ENCODE results near the gene LYRM2.
"Not testable (repeated sequence)": the region's sequence is repeated elsewhere in the genome, so short reads cannot be mapped to it uniquely, and the experiment has no call there.

LYRM2 gene

DNA sequence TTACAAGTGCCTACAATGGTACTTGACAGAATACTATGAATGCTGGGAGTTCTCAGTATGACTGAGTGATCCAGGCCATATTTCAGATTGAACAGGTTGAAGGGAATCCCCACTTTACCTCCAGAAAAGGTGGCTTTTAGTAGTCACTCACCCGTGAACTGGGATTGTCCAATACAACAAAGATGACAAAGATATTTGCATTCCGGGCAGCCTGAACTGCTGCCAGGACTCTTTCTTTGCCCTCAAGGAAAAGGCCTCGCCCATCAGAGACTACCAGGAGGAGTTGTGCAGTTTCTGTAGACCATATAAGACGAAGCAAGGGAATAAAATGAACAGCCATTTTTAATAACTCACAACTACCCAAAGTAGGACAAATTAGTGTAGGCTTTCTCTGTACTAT lies 6.3 kb upstream of the LYRM2 start:
- no peak for DNase-seq

DNA sequence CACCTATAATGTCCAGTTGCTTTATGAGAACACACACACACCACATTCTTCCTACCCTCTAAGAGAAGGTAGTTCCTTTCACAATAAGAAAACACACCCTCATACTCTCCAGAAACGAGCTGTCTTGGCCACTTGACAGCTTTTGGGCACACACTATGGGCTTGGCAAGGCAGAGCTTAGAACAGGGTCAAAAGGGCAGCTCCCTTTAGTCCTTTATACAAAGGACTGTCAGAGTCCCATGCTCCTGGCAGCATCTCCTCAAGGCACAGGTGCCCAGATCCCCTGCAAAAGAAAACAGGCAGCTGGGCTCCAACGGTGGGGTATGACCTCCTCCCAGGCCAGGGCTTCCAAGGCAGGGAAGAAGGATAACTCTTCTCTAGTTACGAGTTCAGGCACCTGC lies 4.9 kb upstream of the LYRM2 start:
- no peak for DNase-seq

DNA sequence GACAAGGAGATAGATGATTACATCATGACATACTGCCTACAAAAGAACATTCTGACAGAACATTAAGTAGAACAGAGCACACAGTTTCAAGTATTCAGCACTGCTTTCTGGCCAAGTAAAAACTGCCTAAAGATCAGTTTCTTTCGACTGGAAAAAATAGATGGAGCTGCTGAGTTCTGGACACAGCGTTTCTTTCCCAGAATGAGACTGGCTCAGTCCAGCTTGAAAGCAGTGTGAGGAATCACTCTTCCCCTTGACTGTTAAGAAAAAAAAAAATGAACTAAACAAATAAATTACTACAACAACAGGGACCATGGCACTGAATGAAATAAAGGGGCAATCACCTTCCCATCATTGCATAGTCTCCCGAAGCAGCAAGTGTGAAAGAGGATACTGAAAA lies 4.4 kb upstream of the LYRM2 start:
- no peak for DNase-seq

DNA sequence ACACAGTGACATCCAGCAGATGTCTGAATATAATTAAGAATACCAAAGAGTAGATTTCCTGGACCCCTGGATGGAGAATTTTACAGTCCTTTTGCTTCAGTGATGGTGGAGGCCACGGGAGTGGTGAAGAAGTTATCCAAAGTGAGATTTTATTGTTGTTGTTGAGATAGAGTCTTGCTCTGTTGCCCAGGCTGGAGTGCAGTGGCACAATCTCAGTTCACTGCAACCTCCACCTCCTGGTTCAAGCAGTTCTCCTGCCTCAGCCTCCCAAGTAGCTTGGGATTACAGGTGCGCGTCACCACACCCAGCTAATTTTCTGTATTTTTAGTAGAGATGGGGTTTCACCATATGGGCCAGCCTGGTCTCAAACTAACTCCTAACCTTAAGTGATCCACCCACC lies 3.0 kb upstream of the LYRM2 start:
- not testable (repeated sequence) for DNase-seq

DNA sequence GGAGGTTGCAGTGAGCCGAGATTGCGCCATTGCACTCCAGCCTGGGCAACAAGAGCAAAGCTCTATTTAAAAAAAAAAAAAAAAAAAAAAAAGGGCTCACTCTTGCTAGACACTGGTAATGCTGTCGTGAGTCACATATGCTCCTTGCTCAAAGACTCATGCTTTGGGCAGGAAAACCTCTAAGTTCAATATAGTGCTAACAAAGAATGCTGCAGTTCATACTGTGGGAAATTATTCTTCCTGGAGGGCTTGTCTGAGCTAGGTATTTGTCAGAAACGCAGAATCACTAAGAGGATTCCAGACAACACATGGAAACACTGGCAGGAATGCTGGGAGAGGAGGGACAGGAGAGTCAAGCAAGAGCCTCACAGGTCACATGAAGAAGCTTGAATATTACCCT lies 2.3 kb upstream of the LYRM2 start:
- DNase-seq = peak; percentile 37

DNA sequence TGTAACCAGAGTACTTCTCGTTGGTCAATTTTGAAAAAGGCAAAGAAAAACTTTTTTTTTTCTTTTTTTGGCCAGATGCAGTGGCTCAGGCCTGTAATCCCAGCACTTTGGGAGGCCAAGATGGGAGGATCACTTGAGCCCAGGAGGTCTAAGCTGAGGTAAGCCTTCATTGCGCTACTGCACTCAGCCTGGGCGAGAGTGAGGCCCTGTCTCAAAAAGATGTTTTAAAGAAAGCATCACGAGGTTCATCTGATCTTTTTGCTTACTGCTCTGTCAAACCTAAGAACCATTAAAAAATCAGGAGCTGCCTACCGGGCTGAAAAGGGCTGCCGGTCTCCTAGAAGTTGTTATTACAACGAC lies 607 bp downstream of the LYRM2 start:
- no peak for DNase-seq

DNA sequence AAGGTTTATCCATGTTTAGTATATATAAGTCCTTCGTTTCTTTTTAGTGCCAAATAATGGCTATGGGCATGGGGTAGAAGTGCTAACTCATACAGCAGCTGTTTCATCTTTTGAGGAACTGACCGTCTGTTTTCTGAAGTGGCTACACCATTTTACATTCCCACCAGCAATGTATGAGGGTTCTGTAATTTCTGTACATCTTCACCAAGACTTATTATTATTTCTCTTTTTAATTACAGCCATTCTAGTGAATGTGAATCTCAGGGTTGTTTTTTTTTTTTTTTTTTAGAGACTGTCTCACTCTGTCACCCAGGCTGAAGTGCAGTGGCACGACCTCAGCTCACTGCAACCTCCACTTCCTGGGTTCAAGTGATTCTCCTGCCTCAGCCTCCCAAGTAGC lies 2.1 kb downstream of the LYRM2 start:
- not testable (repeated sequence) for DNase-seq

DNA sequence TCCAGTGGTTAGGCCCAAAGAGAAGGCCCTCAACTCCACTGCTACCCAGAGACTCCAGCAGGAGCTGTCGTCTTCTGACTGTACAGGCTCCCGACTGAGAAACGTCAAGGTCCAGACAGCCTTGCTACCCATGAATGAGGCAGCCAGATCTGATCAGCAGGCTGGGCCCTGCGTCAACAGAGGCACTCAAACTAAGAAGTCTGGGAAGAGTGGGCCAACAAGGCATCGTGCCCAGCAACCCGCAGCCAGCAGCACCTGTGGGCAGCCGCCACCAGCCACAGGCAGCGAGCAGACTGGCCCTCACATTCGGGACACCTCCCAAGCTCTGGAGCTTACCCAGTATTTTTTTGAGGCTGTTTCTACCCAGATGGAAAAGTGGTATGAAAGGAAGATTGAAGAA lies 8.1 kb downstream of the LYRM2 start:
- no peak for DNase-seq

DNA sequence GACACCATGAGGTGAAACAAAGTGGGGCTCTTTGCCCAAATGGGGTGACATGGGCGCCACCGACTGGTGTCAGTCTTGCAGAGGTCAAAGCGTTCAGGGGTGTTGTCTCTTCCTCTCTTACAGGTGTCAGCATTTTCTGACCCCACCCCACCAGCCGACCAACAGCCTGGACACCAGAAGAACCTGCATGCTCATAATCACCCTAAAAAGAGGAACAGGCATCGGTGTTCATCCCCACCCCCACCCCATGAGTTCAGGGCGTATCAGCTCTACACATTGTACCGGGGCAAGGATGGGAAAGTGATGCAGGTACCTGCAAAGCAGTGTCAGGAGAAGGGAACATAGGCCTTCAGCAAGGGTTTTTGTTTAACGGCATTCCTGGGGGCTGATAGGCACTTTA lies 14.8 kb downstream of the LYRM2 start:
- DNase-seq = no peak

DNA sequence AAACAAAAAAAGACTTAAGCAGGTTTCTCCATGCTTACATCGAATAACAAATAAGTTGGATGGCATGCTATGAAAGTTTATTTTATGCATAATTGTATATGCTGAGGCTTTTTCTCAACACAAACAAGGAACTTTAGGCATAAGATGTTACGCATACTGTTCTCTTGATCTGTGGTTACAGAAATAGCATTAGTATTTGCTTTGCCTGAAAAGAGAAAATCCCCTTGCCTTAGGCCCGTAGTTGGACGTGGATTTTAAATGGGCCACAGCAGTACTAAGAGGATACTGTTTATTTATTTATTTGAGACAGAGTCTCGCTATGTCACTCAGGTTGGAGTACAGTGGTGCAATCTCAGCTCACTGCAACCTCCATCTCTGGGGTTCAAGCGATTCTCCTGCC lies 19.0 kb downstream of the LYRM2 start:
- no peak for DNase-seq

DNA sequence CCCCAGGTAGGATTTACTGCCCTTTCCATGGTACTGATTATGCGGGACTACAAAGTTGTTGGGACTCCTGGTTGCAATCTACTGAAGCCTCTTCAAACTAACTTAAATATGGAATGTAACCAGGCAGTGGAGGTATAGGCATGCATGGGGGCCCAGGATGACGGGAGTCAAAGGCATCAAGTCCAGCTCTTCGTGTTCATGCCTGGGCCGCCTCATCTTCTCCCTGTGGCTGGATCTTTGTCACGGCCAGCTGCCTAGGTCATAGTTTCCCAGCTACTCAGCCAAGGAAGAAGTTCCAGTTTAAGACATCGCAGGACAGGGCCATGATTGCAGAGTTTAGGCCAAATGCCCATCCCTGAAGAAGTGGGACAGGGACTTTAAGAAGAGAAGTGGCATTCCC lies 20.5 kb downstream of the LYRM2 start:
- DNase-seq = no peak

DNA sequence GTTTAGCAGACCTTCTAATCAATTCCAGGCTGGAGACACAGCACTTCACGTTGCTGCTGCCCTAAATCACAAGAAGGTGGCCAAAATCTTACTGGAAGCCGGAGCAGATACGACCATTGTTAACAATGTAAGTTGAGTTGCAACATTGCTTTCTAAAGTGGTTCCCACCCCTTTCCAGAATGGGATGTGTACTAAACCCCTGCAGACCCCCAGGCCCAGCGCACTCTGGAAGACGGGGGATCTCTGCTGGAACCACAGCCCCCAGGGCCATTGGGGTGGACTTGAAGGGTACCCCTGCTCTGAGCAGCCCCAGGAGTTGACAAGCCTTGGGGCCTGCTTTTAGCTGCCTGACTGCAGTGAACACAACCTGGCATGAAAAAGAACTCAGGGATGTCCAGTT lies 22.0 kb downstream of the LYRM2 start:
- DNase-seq = no peak

DNA sequence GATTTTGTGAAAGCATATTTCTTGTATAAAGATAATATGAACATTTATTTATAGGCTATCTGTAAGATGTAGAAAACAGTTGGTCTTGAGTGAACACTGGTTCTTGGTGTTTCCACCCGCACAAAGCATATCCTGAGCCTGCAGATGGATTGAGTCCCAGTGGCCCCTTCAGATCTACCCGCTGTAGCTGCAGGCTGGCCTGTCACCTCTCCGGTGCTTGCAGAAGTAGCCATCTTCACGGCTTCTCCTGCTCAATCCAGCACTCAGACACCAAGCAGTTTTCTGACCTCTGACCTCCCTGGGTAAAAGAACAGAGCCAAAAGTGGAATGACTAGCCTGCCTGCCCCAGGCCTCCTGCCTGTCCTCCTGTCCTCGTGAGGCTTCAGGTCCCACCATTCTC lies 22.7 kb downstream of the LYRM2 start:
- DNase-seq = no peak

DNA sequence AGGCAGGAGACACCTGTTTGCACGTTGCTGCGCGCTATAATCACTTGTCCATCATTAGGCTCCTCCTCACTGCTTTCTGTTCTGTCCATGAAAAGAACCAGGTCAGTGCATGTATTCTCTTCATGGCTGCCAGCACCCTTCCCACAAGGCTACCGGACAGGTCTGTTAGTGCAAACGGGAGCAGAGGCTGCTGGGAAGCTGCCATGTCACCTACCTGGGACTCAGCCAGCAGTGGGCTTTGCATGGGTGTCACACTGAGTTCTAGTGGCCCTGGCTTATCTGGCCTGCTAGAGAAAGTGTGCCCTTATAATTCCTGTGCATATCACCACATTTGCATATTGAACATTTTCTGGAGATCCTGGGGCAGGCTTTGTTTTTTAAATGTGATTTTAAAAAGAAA lies 24.8 kb downstream of the LYRM2 start:
- no peak for DNase-seq

DNA sequence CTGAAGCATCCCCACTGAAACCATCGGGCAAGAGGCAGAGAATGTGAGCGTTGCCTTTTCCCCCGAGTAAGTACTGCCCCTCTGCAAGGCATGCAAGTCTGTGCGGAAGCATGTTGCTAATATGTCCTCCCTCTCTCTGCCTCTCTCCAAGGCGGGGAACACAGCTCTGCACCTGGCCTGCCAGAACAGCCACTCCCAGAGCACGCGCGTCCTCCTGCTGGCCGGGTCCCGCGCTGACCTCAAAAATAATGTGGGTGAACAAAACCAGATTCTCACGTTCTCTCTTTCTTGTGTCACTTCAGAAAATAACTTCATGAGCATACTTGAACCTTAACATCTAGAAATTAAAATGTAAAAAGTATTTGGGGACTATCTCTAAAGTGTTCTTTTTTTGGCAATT lies 26.4 kb downstream of the LYRM2 start:
- no peak for DNase-seq

DNA sequence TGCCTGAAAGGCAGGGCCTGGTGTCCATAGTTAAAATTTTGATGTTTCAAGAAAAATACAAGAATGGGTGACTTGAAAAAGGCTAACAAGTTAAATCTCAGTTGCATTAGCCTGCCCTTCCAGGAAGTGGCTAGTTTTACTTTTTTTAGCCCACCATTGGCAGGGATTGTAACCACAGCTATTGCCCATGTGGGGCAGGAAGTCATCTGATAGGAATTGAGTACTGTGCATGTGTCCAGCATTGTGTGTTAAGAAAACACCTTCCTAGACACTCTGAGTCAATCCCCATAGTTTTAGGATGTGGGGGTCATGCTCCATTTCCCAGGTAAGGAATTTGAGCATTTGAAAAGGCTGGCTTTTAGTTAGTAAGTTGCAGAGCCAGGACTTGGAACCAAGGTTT lies 26.9 kb downstream of the LYRM2 start:
- no peak for DNase-seq

DNA sequence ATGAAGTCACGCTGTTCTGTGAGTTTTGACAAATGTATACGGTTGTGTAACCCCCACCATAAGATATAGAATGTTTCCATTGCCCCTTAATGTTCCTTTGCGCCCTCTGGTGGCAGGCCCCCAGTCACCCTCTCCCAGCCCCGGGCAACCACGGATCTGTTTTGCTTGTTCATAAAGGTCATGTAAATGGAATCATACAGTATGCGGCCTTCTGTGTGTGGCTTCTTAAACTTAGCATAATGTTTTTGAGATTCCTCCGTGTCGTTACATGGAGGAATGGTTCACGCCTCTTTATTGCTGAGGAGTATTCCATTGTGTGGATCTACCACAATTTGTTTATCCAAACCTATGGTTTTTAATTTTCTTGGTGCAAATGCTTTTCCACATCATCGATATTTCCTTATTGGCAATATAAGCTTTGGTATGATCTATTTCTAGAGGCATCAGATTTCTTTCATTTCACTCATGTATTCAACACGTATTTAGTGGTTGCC lies 28.4 kb downstream of the LYRM2 start:
- DNase-seq = peak; percentile 78

DNA sequence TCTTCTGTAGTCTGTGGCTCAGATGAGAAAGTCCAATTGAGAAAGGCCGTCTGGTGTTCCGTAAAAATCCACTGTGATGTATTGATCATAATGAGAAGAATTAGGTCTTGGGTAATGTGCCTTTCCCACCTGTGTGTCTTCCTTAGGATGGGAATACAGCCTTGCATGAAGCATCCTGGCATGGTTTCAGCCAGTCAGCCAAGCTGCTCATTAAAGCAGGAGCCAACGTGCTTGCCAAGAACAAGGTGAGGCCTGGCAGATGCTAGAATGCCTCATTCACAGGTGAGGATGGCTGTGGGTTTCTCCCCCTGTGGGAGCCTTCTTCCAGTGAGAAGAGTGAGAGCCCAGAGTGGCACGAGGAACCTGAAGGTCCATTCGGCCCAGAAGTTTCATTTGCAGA lies 32.7 kb downstream of the LYRM2 start:
- DNase-seq = no peak

DNA sequence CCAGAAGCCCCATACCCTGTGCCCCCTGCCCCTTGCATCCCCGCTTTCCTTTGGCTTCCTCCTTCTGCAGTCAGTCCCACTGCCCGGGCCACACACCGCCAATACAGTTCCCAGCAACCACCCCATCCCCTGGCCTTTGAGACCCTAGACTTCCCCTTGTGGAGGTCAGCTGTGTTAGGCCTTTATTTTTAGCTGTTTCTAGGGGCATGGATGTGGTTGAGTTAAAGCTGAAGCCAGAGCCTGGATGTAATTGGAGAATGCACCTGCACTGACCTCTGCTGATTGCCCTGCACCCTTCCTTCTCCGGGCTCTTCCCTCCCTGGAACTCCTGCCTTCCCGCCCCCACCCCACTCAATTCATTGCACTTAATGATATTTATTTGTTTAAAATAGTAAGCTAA lies 33.9 kb downstream of the LYRM2 start:
- no peak for DNase-seq

DNA sequence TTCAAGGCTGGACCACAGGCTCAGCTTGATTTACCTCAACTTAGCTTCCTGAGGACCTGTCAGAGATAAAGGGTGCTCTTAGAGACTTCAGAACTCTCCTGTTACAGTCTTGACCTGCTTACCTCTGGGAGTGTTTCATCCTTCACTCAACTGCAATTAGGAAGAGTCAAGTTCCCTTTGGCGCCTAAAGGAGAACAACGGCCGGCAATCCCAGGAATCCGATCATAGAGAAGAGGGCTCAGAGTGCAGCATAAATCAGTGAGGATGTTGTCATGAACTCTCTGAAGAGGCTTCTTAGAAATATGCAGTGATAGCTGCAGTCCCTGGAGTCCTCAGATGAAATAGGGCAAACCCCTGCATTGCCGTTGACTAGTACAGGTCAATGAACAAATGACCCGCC lies 36.4 kb downstream of the LYRM2 start:
- no peak for DNase-seq

DNA sequence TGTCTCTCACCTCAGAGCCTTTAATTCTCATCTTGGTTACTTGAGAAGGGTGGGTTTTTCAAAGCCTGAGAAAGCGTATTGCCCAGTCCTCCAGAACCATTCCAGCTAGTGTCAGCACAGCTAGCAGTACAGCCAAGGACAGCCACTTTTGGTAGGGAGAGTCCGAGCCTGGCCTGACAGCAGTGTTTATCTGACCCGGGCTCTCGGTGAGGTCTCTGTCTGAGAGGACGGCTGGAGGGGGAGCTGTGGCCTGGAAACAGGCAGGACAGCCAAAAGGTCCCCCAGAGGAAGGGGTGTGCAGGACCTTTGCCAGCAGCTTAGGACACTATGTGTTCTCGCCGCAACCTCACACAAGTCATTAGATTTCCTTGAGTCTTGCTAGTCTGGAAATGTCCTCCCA lies 38.8 kb downstream of the LYRM2 start:
- DNase-seq = no peak

DNA sequence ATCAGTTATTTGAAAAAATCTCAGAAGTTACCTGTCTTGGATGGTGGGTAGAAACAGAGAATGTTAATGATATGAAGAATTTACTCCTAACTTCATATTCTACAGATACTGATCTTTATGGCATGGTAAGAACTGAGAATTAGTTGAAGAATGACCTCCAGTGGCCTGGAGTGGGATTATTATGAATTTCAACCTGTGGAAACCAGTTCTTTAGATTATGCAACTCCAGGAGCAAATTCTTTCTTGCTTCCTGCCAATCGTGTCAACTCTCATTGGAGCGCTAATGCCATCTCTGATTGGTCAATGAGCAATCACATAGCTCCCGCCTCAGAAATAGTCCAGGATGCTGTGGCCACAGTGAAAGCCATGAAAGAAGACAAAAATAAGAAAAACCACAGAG lies 40.6 kb downstream of the LYRM2 start:
- DNase-seq = peak; percentile 45

DNA sequence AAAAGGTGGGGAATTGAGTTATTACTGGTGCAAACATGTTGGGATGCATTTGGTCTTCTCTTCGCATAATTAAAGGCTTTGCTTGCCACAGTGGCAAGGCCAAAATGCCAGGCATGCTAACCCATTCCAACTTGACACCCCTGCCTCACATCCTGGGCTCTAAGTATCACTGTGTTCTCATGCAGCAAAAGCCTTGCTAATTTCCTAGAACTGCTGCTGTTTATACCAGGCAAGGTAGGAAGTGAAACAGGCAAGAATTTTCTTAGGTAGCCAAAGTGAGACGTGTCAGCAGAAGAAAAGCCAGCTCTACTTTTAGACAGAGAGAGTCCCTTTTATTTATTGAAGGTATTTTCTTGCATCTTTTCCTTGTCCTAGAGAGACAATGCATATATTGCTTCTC lies 41.2 kb downstream of the LYRM2 start:
- DNase-seq = no peak

DNA sequence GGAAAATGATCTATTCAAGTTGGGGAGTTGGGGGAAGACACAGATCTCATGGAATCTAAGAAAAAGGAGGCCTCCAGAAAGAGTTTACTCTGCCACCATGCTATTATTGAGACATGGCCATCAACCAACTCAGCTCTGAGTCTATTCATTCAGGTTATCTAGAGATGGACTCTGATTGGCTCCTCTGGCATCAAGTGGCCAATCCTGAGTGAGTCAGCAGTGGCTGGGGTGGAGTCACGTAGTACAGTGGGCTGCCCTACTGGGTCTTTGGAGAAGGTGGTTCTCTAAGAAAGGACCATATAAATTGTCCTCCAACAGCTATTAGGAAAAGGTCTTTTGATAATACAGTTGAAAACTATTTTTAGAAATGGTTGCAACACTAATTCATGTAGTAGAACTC lies 42.1 kb downstream of the LYRM2 start:
- DNase-seq = peak; percentile 17

DNA sequence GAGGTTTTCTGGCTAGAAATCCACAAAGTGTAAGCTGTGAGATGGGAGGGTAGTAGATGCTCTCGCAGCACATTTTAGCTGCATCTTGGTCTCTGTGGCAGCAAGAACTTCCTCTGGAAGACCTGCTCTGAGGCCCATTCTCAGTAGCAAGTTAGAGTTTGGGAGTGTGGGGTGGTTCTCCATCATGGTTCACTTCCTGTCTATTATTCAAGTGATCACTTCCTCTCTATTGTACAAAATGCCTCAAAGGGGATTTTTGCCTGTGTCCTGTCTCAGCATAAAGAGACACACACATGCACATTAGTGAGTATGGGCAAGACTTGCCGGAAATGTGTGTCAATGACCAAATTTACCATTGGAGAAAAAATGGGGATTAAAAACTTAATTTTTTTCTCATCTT lies 42.5 kb downstream of the LYRM2 start:
- DNase-seq = no peak

DNA sequence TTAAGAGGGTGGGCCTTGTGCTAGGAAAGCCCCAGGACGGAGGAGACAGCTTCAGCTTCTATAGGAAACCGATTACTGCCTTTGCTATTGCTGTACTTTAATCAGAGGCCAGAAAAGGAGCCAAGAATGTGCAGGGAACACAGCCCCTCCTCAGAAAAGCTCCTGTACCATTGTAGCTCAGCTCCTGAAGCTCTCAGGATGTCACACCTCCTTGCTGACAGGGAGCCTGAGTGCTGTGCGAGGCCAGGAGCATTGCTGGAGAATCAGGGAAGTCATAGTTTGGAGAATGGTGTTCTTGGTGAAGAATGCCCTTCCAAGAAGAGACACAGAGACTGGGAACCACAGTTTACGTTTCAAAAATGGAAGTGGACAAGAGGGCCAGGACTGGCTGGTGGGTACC lies 46.8 kb downstream of the LYRM2 start:
- no peak for DNase-seq
